Measurements from ENCODE around the gene SRPK2.

SRPK2 gene

DNA sequence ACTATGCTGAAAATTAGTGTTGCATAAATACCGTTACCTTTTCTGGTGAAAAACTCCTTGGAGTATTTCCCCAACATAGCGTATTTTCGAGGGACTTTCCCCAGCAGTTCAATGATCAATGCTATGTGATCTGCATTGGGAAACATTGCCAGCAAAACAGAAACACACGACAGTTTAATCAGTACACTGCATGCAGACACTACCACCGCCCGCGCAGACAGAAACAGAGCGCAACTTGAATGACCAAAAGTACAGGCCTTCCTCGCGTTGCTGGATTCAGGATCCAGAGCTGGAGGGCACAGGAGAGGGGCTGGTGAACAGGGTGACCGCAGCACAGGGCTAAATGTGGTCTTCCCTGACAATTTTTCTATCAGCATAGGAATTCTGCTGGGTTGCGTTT, 263.0 kb downstream of the SRPK2 start:
- H3K27ac ChIP-seq: peak overlapping the region; percentile 92
- H3K4me1 ChIP-seq (ENCODE audit: low read depth, poor library complexity, severe bottlenecking): peaks cover 82% of the 10 kb centered on the region
- H3K4me3 ChIP-seq (IDR thresholded peaks at IDR 0.05; ENCODE audit: insufficient read depth, low read depth, low read length): no peak overlapping the region
- H3K79me2 ChIP-seq (ENCODE audit: insufficient read depth, low read depth): peaks cover 44% of the 10 kb centered on the region
- H4K20me1 ChIP-seq (ENCODE audit: insufficient read depth): no peaks in the 10 kb centered on the region
- H3K36me3 ChIP-seq (ENCODE audit: insufficient read depth): peaks cover 5% of the 10 kb centered on the region; the same call in 1 of the 2 replicates
- H3K27me3 ChIP-seq (ENCODE audit: insufficient read depth, low read depth): no peaks in the 10 kb centered on the region
- H3K9ac ChIP-seq: no peak overlapping the region
- TF ChIP-seq, protein P1, sequence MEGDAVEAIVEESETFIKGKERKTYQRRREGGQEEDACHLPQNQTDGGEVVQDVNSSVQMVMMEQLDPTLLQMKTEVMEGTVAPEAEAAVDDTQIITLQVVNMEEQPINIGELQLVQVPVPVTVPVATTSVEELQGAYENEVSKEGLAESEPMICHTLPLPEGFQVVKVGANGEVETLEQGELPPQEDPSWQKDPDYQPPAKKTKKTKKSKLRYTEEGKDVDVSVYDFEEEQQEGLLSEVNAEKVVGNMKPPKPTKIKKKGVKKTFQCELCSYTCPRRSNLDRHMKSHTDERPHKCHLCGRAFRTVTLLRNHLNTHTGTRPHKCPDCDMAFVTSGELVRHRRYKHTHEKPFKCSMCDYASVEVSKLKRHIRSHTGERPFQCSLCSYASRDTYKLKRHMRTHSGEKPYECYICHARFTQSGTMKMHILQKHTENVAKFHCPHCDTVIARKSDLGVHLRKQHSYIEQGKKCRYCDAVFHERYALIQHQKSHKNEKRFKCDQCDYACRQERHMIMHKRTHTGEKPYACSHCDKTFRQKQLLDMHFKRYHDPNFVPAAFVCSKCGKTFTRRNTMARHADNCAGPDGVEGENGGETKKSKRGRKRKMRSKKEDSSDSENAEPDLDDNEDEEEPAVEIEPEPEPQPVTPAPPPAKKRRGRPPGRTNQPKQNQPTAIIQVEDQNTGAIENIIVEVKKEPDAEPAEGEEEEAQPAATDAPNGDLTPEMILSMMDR (conservative IDR thresholded peaks at IDR 0.05; ENCODE audit: low read depth, low read length): no peak
- no peak overlapping the region for H2AFZ ChIP-seq (ENCODE audit: low read depth)
- peak overlapping the region; percentile 86 for H3K4me2 ChIP-seq

DNA sequence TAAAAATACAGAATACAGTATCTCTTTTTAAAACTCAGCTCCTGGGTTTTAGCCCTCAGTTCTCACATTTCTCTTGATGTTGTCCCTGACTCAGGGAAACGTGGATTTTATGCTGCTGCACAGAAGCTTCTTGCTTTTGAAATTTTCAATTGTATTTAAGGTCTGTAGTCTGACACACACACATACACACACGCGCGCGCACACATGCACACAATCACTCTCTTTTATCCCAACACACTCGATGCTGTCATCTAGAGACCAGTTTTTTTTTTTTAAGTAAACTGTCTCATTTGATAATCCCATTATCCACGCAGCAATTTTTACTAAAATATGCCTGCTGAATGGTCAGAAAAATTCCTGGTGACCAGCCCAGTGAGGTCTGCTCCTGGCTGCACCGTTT, 266.1 kb downstream of the SRPK2 start:
- Histone ChIP-seq H3K4me3 (IDR thresholded peaks at IDR 0.05; ENCODE audit: insufficient read depth, low read depth, low read length) (no peak overlapping the region), H3K4me2 (no peak overlapping the region), H3K79me2 (ENCODE audit: insufficient read depth, low read depth) (peaks cover 16% of the 10 kb centered on the region), H3K9ac (no peak overlapping the region), H2AFZ (ENCODE audit: low read depth) (no peak overlapping the region), H3K27ac (no peak overlapping the region), H3K27me3 (ENCODE audit: insufficient read depth, low read depth) (no peaks in the 10 kb centered on the region), H3K36me3 (ENCODE audit: insufficient read depth) (0 out of 2 replicates have a peak, but pooled peaks cover 5% of the 10 kb centered on the region), H4K20me1 (ENCODE audit: insufficient read depth) (no peaks in the 10 kb centered on the region), H3K4me1 (ENCODE audit: low read depth, poor library complexity, severe bottlenecking) (peaks cover 53% of the 10 kb centered on the region)
- TF ChIP-seq, protein P1 (conservative IDR thresholded peaks at IDR 0.05; ENCODE audit: low read depth, low read length): no peak

DNA sequence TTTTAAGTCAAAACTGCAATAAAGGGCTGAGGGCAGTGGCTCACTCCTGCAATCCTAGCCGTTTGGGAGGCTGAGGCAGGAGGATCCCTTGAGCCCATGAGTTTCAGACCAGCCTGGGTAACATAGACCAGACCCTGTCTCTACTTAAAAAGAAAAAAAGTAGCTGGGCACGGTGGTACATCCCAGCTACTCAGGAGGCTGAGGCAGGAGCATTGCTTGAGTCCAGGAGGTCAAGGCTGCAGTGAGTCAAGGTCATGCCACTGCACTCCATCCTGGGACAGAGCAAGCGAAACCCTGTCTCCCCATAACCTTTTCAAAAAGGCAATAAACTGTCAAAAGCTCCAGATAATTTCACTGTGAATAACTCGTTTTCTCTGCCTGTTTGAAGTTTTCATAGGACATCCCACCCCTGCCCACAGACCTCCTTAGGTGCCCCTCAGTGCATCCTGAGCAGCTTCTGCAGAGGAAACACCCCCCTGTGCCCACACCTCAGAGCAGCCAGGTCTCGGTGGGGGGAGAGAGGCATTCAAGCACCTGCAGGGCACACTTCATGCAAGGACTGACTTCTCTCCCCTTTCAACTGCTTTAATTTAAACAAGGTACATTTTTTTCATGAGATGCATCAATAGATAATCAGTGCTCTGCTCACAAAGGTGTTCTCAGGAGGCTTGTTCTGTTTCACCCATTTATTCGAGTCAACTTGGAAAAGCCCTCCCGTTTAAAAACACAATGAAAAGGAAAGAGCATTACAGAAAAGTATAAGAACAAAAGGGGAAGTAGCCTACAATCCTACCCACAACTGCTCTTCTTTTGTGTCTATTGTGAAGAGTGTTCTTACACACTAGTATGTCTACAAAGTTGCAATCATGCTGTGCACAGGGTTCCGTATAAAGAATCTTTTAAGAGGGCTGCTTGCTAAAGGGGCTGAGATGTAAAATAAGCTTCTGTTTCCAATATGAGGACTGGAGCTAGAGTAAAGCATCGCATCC, 269.8 kb downstream of the SRPK2 start:
- Histone ChIP-seq H3K4me1 (ENCODE audit: low read depth, poor library complexity, severe bottlenecking) (peaks cover 23% of the 10 kb centered on the region), H3K36me3 (ENCODE audit: insufficient read depth) (peaks cover under 1% of the 10 kb centered on the region; the same call in 1 of the 2 replicates), H4K20me1 (ENCODE audit: insufficient read depth) (no peaks in the 10 kb centered on the region), H3K27ac (no peak overlapping the region), H2AFZ (ENCODE audit: low read depth) (no peak overlapping the region), H3K4me2 (no peak overlapping the region), H3K79me2 (ENCODE audit: insufficient read depth, low read depth) (no peaks in the 10 kb centered on the region; the same call in 1 of the 2 replicates), H3K27me3 (ENCODE audit: insufficient read depth, low read depth) (no peaks in the 10 kb centered on the region), H3K9ac (no peak overlapping the region), H3K4me3 (IDR thresholded peaks at IDR 0.05; ENCODE audit: insufficient read depth, low read depth, low read length) (no peak overlapping the region)
- TF ChIP-seq, protein P1 (conservative IDR thresholded peaks at IDR 0.05; ENCODE audit: low read depth, low read length): no peak

DNA sequence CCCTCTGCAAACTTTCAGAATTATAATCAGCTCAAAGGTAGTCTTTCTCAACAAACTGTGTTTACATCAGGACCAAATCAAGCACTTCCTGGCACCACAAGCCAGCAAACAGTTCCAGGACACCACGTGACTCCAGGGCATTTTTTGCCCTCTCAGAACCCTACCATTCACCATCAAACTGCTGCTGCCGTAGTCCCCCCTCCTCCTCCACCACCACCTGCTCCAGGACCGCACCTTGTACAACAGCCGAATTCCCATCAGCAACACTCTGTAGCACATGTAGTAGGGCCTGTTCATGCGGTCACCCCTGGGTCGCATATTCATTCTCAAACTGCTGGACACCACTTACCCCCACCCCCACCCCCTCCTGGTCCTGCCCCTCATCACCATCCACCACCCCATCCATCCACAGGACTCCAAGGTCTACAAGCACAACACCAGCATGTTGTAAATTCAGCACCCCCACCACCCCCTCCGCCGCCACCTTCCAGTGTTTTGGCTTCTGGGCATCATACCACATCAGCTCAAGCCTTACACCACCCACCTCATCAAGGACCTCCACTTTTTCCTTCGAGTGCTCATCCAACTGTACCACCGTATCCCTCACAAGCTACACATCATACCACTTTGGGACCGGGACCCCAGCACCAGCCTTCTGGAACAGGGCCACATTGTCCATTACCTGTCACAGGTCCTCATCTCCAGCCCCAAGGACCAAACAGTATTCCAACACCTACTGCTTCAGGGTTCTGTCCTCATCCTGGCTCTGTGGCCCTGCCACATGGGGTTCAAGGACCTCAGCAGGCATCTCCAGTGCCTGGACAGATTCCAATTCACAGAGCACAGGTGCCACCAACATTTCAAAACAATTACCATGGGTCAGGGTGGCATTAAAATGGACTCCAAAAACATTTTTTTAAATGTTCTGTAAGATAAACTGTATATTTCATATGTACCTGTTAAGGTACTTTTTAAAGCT, 276.0 kb downstream of the SRPK2 start:
- no peaks in the 10 kb centered on the region for H4K20me1 ChIP-seq (ENCODE audit: insufficient read depth)
- H3K9ac ChIP-seq: no peak overlapping the region
- H3K36me3 ChIP-seq (ENCODE audit: insufficient read depth): peaks cover 42% of the 10 kb centered on the region; the same call in 1 of the 2 replicates
- H3K4me3 ChIP-seq (IDR thresholded peaks at IDR 0.05; ENCODE audit: insufficient read depth, low read depth, low read length): no peak overlapping the region
- H3K4me2 ChIP-seq: no peak overlapping the region; the same call in 1 of the 2 replicates
- TF ChIP-seq, protein P1 (conservative IDR thresholded peaks at IDR 0.05; ENCODE audit: low read depth, low read length): no peak
- no peak overlapping the region for H2AFZ ChIP-seq (ENCODE audit: low read depth)
- no peak overlapping the region; the same call in 1 of the 2 replicates for H3K27ac ChIP-seq
- H3K79me2 ChIP-seq (ENCODE audit: insufficient read depth, low read depth): peaks cover 14% of the 10 kb centered on the region; the same call in 1 of the 2 replicates
- no peaks in the 10 kb centered on the region for H3K27me3 ChIP-seq (ENCODE audit: insufficient read depth, low read depth)
- H3K4me1 ChIP-seq (ENCODE audit: low read depth, poor library complexity, severe bottlenecking): peaks cover 38% of the 10 kb centered on the region
